HepG2 (cell line): Measurements from ENCODE around the gene INSR. TPM values are rescaled to one million over a fixed set of nuclear protein-coding genes. Genes with fewer than 3 reads are reported as not detected.
A peak's percentile ranks its signal among the peaks of the same experiment; 100 is the strongest.

Experiments
- AGO2 ChIP-seq: fragments of 200-400 bp; formaldehyde crosslinking; optimal IDR thresholded peaks from 2 replicates; pipeline ENCODE3; 2017; ENCODE audit warnings: mild to moderate bottlenecking, low read depth, low read length, moderate library complexity
- ATF2 ChIP-seq: sonication (generic); formaldehyde crosslinking; IDR thresholded peaks from 2 replicates; pipeline ENCODE4 v1.4.0; 2020; ENCODE audit warnings: missing genetic modification reagents
- BCL6 ChIP-seq: IDR thresholded peaks from 2 replicates; pipeline ENCODE4 v1.6.1; 2016; ENCODE audit warnings: missing genetic modification reagents, missing compliant biosample characterization
- JUND ChIP-seq: sonication (generic); formaldehyde crosslinking; IDR thresholded peaks from 2 replicates; pipeline ENCODE4 v1.8.0; 2022; ENCODE audit warnings: mild to moderate bottlenecking, missing genetic modification reagents
- MAX ChIP-seq: IDR thresholded peaks from 2 replicates; pipeline ENCODE4 v1.6.1; 2012; ENCODE audit warnings: inconsistent platforms
- MED13 ChIP-seq: sonication (generic); formaldehyde crosslinking; IDR thresholded peaks from 2 replicates; pipeline ENCODE4 v1.5.0; 2020; ENCODE audit warnings: missing genetic modification reagents
- NR2F6 ChIP-seq, 2 experiments: IDR thresholded peaks; 2 replicates each; pipeline ENCODE4 v1.6.1; 2016; ENCODE audit warnings: antibody characterized with exemption in 1 of 2, mild to moderate bottlenecking in 1 of 2
- SMARCC2 ChIP-seq: fragments of 450-650 bp; IDR thresholded peaks from 2 replicates; pipeline ENCODE4 v1.6.1; 2017; ENCODE audit warnings: antibody characterized with exemption, mild to moderate bottlenecking
- SRF ChIP-seq: IDR thresholded peaks from 2 replicates; pipeline ENCODE4 v1.6.1; 2011; ENCODE audit warnings: mild to moderate bottlenecking, low read depth, low read length, moderate library complexity
- TMF1 ChIP-seq: sonication (generic); formaldehyde crosslinking; IDR thresholded peaks from 2 replicates; pipeline ENCODE4 v1.8.1; 2022; ENCODE audit warnings: low read depth, missing genetic modification reagents
- ZFAT ChIP-seq: sonication (generic); formaldehyde crosslinking; conservative IDR thresholded peaks from 2 replicates; pipeline ENCODE4 v1.8.1; 2023; ENCODE audit warnings: missing genetic modification reagents, inconsistent platforms
- ZMAT3 ChIP-seq: sonication (generic); formaldehyde crosslinking; conservative IDR thresholded peaks from 2 replicates; pipeline ENCODE4 v1.7.0; 2021; ENCODE audit warnings: missing genetic modification reagents
- ZNF143 ChIP-seq: sonication (generic); formaldehyde crosslinking; IDR thresholded peaks from 2 replicates; pipeline ENCODE4 v1.4.0; 2020; ENCODE audit warnings: missing genetic modification reagents
- ZNF446 ChIP-seq: sonication (generic); formaldehyde crosslinking; IDR thresholded peaks from 2 replicates; pipeline ENCODE4 v1.5.0; 2020; ENCODE audit warnings: mild to moderate bottlenecking, missing genetic modification reagents
- ZNF547 ChIP-seq: sonication (generic); formaldehyde crosslinking; IDR thresholded peaks from 2 replicates; pipeline ENCODE4 v1.5.1; 2020; ENCODE audit warnings: mild to moderate bottlenecking, missing genetic modification reagents
- ZNF570 ChIP-seq: sonication (generic); formaldehyde crosslinking; IDR thresholded peaks from 2 replicates; pipeline ENCODE4 v1.4.0; 2020; ENCODE audit warnings: mild to moderate bottlenecking, missing genetic modification reagents, borderline replicate concordance
- ZNF576 ChIP-seq: sonication (generic); formaldehyde crosslinking; IDR thresholded peaks from 2 replicates; pipeline ENCODE4 v1.4.0; 2020; ENCODE audit warnings: mild to moderate bottlenecking, missing genetic modification reagents
- ZNF770 ChIP-seq: sonication (generic); formaldehyde crosslinking; IDR thresholded peaks from 2 replicates; pipeline ENCODE4 v1.5.0; 2020; ENCODE audit warnings: mild to moderate bottlenecking, missing genetic modification reagents
- ZNF788 ChIP-seq: sonication (generic); formaldehyde crosslinking; IDR thresholded peaks from 2 replicates; pipeline ENCODE4 v1.5.0; 2020; ENCODE audit warnings: mild to moderate bottlenecking, missing genetic modification reagents, borderline replicate concordance
- polyA plus RNA-seq, 8 experiments: library from polyadenylated mRNA; depleted of rRNA in 3 of 8; stranded (reverse) in 7 of 8; unstranded in 1 of 8; fragments of >200 nt; fragmentation: Illumina TruSeq in 4 of 8; extraction: Trizol in 4 of 8; gene quantifications; 2 replicates each; pipeline versions ENCODE4 v1.2.1 to v1.2.3, GENCODE V29; 2011 to 2016; ENCODE audit warnings: low read depth in 4 of 8, missing spikeins in 1 of 8, mixed read lengths in 1 of 8; ENCODE audit not compliant: insufficient read depth in 1 of 8
- total RNA-seq, 5 experiments: library from RNA; depleted of rRNA; stranded (reverse); fragments of >200 nt; fragmentation: Illumina TruSeq; extraction: Trizol; gene quantifications; 2 replicates each; pipeline ENCODE4 v1.2.3, GENCODE V29; 2016; ENCODE audit warnings: low read depth in 1 of 5
- TF ChIP-seq, protein P1 (sequence below): sonication (generic); formaldehyde crosslinking; IDR thresholded peaks from 2 replicates; pipeline ENCODE4 v1.5.0; 2020; ENCODE audit warnings: mild to moderate bottlenecking, low read depth, missing genetic modification reagents, borderline replicate concordance
- TF ChIP-seq, protein P2 (sequence below): sonication (generic); formaldehyde crosslinking; IDR thresholded peaks from 2 replicates; pipeline ENCODE4 v1.4.0; 2020; ENCODE audit warnings: low read depth, mild to moderate bottlenecking, missing genetic modification reagents
- TF ChIP-seq, protein P3 (sequence below): sonication (generic); formaldehyde crosslinking; IDR thresholded peaks from 2 replicates; pipeline ENCODE4 v1.5.1; 2020; ENCODE audit warnings: mild to moderate bottlenecking, missing genetic modification reagents, borderline replicate concordance

The INSR gene
- total and polyA plus RNA-seq, 2 of the 13 experiments (the other 11 are each of a cell fraction or from before 2014, with no cell fraction given): 24.2 to 29.8 TPM

- TF ChIP-seq, protein P1, sequence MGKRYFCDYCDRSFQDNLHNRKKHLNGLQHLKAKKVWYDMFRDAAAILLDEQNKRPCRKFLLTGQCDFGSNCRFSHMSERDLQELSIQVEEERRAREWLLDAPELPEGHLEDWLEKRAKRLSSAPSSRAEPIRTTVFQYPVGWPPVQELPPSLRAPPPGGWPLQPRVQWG: no peak
- TF ChIP-seq ZNF770 (no peak; the same call in 1 of the 2 replicates), BCL6 (CRISPR knock-in tag) (peak; percentile 45; the same call in 1 of the 2 replicates), ZMAT3 (CRISPR knock-in tag) (no peak), JUND (CRISPR knock-in tag) (no peak), ZNF788 (CRISPR knock-in tag) (peak; percentile 76; the same call in 1 of the 2 replicates), ZFAT (CRISPR knock-in tag) (no peak), ZNF143 (CRISPR knock-in tag) (no peak), AGO2 (peak; percentile 47), ATF2 (CRISPR knock-in tag) (0 out of 2 replicates have a peak, but pooled peaks have one; percentile 53), NR2F6 (IDR thresholded peaks at IDR 0.05) (0 out of 2 replicates have a peak, but pooled peaks have one; percentile 3), NR2F6 (CRISPR knock-in tag; IDR thresholded peaks at IDR 0.05) (peak; percentile 75; the same call in 1 of the 2 replicates), SRF (peak; percentile 32; the same call in 1 of the 2 replicates), MED13 (0 out of 2 replicates have a peak, but pooled peaks have one; percentile 55), TMF1 (CRISPR knock-in tag) (no peak), ZNF570 (no peak), MAX (peak; percentile 48; the same call in 1 of the 2 replicates), ZNF547 (CRISPR knock-in tag) (no peak; the same call in 1 of the 2 replicates), ZNF576 (no peak), ZNF446 (CRISPR knock-in tag) (no peak), SMARCC2 (no peak)
- TF ChIP-seq, protein P2, sequence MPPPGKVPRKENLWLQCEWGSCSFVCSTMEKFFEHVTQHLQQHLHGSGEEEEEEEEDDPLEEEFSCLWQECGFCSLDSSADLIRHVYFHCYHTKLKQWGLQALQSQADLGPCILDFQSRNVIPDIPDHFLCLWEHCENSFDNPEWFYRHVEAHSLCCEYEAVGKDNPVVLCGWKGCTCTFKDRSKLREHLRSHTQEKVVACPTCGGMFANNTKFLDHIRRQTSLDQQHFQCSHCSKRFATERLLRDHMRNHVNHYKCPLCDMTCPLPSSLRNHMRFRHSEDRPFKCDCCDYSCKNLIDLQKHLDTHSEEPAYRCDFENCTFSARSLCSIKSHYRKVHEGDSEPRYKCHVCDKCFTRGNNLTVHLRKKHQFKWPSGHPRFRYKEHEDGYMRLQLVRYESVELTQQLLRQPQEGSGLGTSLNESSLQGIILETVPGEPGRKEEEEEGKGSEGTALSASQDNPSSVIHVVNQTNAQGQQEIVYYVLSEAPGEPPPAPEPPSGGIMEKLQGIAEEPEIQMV: no peak
- TF ChIP-seq, protein P3, sequence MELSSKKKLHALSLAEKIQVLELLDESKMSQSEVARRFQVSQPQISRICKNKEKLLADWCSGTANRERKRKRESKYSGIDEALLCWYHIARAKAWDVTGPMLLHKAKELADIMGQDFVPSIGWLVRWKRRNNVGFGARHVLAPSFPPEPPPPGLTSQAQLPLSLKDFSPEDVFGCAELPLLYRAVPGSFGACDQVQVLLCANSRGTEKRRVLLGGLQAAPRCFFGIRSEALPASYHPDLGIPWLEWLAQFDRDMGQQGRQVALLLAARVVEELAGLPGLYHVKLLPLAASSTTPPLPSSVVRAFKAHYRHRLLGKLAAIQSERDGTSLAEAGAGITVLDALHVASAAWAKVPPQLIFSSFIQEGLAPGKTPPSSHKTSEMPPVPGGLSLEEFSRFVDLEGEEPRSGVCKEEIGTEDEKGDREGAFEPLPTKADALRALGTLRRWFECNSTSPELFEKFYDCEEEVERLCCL (CRISPR knock-in tag): no peak
Observed at GRCh38 chr19:7293762-7294557, at the start of gene INSR (continued).
